HTERT RPE-1 (cell line): Measurements from ENCODE around the gene TAF1.
"Not testable (repeated sequence)": the region's sequence is repeated elsewhere in the genome, so short reads cannot be mapped to it uniquely, and the experiment has no call there.

ENCODE experiments used
- in situ Hi-C: fragments of 300-500 bp; cut with MboI; formaldehyde crosslinking; loops from 4 replicates; pipeline ENCODE4 v1.14.3; 2020; ENCODE audit warnings: low sequenced_read_pairs

Gene TAF1

GRCh38 chrX:71365875-71366673 is at the start of gene TAF1:
TSS of gene TAF1 (plus strand) at chrX:71366357. CDS start at chrX:71366375, 18 bp downstream.
- in situ Hi-C loops: no loop called here

- in situ Hi-C loops: not testable (repeated sequence)
Measured at GRCh38 chrX:71316959-71317358, 49.2 kb upstream of the TAF1 start.

- in situ Hi-C loops: no loop called here
Measured at GRCh38 chrX:71320126-71320525, 46.0 kb upstream of the TAF1 start.

GRCh38 chrX:71321731-71322130 is 44.4 kb upstream of the TAF1 start:
- in situ Hi-C loops: no loop called here

GRCh38 chrX:71324452-71324851 is 41.7 kb upstream of the TAF1 start:
- in situ Hi-C loops: not testable (repeated sequence)

GRCh38 chrX:71326394-71326793 is 39.8 kb upstream of the TAF1 start:
- in situ Hi-C loops: no loop called here

GRCh38 chrX:71349151-71349665 is 16.9 kb upstream of the TAF1 start:
- in situ Hi-C loops: not testable (repeated sequence)

GRCh38 chrX:71349867-71350266 is 16.3 kb upstream of the TAF1 start:
- in situ Hi-C loops: not testable (repeated sequence)

GRCh38 chrX:71352439-71352838 is 13.7 kb upstream of the TAF1 start:
- in situ Hi-C loops: not testable (repeated sequence)

GRCh38 chrX:71364221-71364620 is 1.9 kb upstream of the TAF1 start:
- in situ Hi-C loops: no loop called here

- in situ Hi-C loops: no loop called here
Measured at GRCh38 chrX:71365356-71365874, 742 bp upstream of the TAF1 start.

- in situ Hi-C loops: no loop called here
Measured at GRCh38 chrX:71366674-71367256, 608 bp downstream of the TAF1 start.

GRCh38 chrX:71367396-71367795 is 1.2 kb downstream of the TAF1 start:
- in situ Hi-C loops: no loop called here

- in situ Hi-C loops: no loop called here
Measured at GRCh38 chrX:71372388-71372787, 6.2 kb downstream of the TAF1 start.

GRCh38 chrX:71378732-71379131 is 12.6 kb downstream of the TAF1 start:
- in situ Hi-C loops: no loop called here

GRCh38 chrX:71391725-71392124 is 25.6 kb downstream of the TAF1 start:
- in situ Hi-C loops: not testable (repeated sequence)

- in situ Hi-C loops: no loop called here
Measured at GRCh38 chrX:71393919-71394318, 27.8 kb downstream of the TAF1 start.

- in situ Hi-C loops: no loop called here
Measured at GRCh38 chrX:71396576-71396975, 30.4 kb downstream of the TAF1 start.

- in situ Hi-C loops: no loop called here
Measured at GRCh38 chrX:71400710-71401109, 34.6 kb downstream of the TAF1 start.

- in situ Hi-C loops: not testable (repeated sequence)
Measured at GRCh38 chrX:71416260-71416659, 50.1 kb downstream of the TAF1 start.

- in situ Hi-C loops: no loop called here
Measured at GRCh38 chrX:71420686-71421085, 54.5 kb downstream of the TAF1 start.

GRCh38 chrX:71432733-71433132 is 66.6 kb downstream of the TAF1 start:
- in situ Hi-C loops: no loop called here
